Stimulated activated CD4-positive, alpha-beta T cell treated with anti-CD3 and anti-CD28 coated beads, Interleukin-2, amount 100 ng/mL, for 24 hours (primary cell): ENCODE measurements around the gene EEF2K.

Source experiments
- DNase-seq, 2 donors: peaks; one replicate each; pipeline ENCODE4 v3.0.0-alpha.2; 2020

EEF2K gene

DNA sequence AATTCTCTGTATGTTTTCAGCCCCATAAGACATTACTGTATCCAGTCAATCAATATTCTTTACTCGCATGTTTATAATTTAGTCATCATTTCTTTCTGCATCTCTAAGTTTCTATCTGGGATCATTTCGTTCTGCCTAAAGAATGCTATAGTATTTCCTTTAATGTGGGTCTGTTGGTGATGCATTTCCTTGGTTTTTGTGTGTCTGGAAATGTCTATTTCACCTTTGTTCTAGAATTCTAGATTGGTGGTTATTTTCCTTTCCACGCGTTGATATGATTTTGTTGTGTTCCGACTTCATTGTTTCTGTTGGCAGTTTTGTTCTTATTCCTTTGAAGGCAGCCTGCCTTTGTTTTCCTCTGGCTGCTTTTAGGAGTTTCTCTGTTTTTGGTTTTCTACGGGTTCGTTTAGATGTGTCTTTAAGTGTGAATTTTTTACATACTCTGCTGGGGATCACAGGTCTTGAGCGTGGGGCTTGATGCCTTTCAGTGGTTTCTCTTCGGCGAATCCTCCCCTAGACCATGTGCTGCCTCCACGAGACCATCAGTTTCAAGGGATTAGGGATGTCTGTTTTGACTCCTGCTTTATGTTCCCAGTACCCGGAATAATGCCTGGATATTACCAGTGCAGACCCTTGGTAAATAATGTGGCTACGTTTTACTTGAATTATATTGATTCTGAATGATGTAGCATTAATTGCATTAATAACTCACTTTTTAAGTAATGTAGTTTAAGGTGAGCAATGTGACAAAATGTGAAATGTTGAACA, 114.7 kb downstream of the EEF2K start:
- no peak for DNase-seq

- peak; percentile 69 to 71 for DNase-seq
These were observed 115.4 kb downstream of the EEF2K start for GRCh38 chr16:22321340-22322001.

DNA sequence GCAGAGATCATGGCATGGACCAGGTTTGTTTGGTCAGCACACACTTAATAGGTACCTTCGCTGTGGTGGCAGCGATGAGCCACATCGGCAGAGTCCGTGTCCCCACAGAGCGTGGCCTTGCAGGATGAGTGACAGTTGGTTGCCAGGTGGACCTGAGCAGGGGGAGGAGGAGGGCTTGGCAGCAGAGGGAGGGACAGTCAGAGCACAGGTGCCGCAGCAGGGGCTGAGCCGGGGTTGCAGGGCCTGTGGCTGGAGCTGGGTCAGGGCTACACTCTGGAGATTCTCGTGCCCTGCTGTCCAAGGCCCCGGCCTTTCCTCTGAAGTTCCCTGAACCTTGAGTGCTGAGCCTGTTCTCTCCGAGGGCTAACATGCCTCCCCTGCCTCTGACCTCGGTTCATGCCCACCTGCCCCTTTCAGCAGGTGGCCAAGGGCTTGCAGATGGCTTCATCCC, 116.0 kb downstream of the EEF2K start:
- no peak for DNase-seq

GRCh38 chr16:22322741-22323140, 116.7 kb downstream of the EEF2K start:
- no peak for DNase-seq

DNA sequence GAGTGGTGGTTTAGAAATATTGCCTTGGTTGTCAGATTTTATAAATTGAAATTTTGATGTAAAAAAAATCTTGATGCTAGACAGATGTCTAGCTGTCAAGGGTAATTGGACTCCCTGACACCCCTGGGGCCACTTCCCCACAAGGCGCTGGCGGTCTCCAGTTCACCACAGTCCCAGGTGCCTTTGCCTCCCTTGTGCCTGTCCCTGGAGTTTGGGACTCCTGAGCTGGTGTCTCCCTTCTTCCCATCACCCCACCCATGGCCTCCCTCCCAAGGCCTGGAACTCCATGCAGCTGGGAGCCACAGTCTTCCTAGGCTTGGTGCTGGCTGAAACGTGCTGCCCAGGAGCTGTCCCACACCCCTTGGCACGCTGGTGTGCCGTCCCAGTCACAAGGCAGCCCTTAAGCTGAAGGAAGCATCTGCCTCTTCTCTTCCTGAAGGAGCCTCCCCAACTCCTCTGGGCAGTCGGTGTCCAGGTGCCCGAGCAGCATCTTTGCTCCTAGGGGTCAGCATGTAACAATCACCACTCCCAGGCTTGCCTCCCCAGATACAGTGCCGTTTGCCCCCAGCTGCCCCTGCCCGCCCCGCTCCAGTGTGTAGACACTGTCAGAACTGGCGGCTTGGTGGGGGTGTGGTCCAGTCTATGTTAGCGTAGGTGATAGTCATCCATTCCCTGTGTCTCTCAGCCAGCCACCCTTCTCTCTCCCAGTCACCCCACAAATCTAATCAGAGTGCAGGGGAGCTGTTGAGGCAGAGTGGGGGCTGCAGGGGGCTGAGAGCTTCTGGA, 117.3 kb downstream of the EEF2K start:
- no peak for DNase-seq

DNA sequence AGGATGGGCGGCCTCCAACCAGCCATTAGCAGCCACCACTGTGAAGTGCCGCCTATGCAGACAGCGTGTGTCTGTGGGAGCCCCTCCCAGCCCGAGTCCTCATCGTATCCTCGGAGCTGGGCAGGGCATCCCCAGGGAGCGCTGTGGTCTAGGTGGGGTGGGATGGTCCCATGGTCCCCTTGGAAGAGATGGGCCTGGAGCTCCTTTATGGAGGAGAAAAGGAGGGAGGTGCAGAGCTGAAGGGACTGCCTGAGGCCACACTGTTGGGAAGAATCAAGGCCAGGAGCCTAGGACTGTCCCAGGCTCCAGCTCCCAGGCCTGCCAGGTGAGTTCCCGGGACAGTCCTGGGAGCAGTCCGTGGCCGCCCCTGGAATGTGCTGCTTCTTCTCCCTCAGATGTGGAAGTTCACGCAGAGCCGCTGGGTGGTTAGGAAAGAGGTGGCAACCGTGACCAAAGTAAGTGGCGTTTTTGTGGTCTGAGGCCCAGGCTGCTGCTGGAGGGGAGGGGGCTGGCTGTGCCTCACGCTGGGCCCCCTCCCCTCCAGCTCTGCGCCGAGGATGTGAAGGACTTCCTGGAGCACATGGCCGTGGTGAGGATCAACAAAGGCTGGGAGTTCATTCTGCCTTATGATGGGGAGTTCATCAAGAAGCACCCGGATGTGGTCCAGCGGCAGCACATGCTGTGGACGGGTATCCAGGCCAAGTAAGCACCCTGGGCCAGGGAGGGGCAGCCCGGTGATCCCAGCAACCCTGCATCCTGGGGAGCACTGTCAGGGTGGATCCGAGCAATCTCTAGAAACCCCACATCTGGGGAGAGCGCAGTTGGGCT, 118.1 kb downstream of the EEF2K start:
- no peak for DNase-seq

DNA sequence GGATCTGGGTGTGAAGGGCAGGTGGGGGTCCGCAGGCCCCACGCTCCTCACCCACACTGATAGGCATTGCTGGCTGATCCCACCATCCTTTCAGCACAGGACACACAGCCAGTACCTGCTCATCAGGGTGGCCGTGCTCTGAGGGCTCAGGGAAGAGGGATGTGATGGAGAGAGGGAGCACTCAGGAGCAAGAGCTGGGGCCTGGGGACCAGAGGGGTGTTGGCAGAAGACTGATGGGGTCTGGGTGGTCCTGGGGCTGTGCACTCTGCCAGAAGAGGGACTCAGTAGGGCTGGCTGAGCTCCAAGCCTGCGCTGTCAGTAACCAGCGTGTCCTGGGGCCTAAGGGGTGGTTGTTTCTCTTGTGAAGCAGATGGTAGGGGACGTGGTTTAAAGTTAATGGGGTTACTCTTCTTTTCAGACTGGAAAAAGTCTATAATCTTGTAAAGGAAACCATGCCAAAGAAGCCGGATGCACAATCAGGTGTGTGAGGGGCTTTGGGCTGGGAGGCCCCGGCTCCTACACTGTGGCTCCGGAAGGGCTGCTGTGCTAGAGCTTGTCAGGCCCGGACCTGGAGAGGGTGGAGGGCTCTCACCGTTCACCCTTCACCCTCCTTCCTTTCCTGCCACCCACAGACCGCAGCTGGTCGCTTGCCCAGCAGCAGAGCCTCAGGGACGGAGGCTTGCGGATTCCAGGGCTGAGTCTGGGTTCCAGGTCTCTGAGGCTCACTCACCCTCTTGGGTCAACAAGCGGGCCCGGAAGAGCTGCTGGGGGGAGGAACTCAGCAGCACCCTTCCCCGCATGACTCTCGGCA, 118.9 kb downstream of the EEF2K start:
- DNase-seq: no peak

DNA sequence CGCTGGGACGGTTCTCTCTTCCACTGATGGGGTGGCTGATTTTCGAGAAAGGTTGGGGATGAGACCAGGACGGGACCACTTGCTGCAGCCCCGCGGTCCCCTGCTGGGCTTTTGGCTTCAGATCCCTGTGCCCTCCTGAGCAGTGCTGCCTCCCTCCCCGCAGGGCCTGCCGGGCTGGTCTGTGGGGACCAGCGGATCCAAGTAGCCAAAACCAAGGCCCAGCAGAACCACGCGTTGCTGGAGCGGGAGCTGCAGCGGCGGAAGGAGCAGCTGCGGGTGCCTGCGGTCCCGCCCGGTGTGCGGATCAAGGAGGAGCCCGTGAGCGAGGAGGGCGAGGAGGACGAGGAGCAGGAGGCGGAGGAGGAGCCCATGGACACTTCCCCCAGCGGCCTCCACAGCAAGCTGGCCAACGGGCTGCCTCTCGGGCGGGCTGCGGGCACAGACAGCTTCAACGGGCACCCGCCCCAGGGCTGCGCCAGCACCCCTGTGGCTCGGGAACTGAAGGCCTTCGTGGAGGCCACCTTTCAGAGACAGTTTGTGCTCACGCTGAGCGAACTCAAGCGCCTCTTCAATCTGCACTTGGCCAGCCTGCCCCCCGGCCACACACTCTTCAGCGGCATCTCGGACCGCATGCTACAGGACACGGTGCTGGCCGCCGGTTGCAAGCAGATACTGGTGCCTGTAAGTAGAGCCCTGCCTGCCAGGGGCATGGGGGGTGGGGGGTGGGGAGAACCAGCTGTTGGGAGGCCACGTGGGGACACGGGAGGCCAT, 119.7 kb downstream of the EEF2K start:
- no peak for DNase-seq

DNA sequence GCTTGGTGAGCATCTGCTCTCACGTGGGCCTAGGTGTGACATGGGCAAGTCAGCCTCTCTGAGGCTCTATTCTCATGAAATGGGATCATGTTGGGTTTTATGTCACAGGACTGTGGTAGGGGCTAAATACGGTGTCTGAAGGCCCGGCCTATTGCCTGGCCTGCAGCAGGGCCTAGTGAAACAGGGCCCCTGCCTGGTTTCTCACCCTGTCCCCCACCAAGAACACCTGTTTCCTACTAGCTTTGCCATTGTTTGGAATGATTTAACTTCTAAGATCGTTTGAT, 120.2 kb downstream of the EEF2K start:
- no peak for DNase-seq

- no peak for DNase-seq
These were observed 120.8 kb downstream of the EEF2K start for GRCh38 chr16:22326771-22327445.

- no peak for DNase-seq
These were observed 121.3 kb downstream of the EEF2K start for GRCh38 chr16:22327446-22327775.

DNA sequence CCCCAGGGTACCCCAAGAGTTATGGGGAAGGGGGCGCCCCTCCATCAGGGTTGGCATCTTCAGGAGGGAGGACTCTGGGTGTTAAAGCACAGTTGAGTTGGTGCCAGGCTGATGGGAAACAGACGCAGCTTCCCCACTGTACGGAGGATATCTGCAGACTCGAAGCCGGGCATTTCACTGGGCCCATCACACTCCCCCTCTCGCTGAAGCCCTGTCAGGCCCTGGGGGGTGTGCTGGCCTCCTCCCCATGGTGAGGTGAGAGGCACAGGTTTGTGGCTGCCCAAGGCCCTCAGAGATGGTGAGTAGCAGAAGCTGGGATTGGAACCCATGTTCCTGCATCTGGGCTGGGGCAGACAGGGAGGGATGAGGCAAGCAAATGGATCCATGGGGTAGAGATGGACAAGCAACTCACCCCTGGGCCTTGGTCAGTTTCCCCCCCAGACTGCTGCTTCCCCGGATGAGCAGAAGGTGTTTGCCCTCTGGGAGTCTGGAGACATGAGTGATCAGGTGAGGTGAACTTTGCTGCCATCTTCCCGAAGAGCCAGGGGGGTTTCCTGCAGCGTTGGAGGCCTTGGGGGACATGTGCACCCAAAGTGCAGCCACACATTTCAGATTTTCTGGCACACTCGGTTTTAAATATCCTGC, 122.1 kb downstream of the EEF2K start:
- no peak for DNase-seq

DNA sequence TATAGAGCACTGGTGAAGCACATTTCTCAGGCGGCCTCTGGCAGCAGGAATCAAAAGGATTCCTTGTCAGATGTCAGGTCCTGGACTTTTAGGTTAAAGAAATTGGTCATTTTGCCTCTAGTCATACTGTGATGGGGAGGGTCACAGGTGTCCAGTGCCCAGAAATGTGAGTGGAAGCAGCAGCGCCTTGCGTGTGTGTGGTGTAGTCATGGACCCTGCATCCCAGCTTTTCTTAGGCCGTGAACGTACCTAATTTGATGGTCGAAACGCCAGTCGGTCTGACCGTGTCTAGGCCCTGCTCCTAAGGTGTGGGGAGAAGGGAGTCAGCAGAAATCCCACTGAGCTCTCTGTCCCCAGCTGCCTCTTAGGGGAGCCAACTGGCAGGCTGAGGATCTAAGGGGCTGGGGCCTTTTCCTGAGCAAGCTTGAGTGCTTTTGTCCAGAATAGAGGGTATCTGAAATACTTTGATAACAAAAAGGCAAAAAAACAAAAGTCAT, 123.2 kb downstream of the EEF2K start:
- no peak for DNase-seq

DNA sequence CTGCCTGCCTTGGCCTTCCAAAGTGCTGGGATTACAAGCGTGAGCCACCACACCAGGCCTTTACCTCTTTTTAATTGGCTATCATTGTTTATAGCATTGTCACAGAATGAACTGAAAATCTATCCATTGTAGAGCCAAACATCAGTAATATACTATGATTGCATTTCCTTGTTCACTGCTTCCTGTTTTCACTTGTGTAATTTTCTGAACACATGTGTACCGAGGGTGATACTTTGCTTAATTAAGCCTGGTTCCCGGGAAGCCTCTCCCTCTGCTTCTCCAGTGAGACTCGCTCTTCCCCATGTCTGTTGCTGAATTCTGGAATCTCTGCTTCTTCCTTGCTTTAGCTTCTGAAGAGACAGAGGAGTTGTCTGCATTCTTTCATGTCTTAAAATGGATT, 124.2 kb downstream of the EEF2K start:
- DNase-seq: no peak

DNA sequence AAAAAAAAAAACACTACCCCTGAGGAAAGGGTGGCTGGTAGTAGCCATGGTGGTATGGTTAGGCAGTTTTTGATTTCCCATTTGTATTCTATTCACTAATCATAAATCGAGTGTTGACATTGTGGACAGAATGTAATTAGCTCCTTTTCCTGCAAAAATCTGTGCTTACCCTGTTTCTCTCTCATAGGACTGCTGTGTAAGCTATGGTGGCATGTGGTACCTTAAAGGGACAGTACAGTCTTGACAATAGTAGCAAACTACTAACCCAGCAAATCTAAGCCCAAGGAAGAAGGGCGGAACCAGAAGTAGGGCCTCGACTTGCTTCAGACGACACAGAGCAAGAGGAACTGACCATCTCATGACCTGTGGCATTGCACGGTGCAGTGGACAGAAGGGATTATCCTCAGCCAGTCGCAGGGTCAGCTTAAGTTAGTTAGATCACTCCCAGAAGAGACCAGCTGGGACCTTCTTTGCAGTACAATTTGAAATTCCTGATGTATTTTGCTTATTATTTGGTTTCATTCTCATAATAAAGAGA, 127.4 kb downstream of the EEF2K start:
- DNase-seq: no peak

- DNase-seq: no peak
These were observed 129.7 kb downstream of the EEF2K start for GRCh38 chr16:22335668-22336246.

GRCh38 chr16:22336581-22336980, 130.5 kb downstream of the EEF2K start:
- DNase-seq: no peak

DNA sequence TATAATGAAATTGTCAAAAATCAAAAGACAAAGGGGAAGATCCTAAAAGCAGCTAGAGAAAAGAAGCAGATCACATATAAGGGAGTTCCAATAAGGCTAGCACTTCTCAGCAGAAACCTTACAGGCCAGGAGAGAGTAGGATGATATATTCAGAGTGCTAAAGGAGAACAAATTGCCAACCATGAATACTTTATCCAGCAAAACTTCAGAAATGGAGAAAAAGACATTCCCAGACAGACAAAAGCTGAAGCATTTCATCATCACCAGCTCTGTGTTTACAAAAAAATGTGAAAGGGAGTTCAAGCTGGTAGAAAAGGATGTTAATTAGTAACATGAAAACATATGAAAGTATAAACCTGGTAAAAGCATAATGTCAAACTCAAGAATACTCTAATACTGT, 131.0 kb downstream of the EEF2K start:
- DNase-seq: no peak

DNA sequence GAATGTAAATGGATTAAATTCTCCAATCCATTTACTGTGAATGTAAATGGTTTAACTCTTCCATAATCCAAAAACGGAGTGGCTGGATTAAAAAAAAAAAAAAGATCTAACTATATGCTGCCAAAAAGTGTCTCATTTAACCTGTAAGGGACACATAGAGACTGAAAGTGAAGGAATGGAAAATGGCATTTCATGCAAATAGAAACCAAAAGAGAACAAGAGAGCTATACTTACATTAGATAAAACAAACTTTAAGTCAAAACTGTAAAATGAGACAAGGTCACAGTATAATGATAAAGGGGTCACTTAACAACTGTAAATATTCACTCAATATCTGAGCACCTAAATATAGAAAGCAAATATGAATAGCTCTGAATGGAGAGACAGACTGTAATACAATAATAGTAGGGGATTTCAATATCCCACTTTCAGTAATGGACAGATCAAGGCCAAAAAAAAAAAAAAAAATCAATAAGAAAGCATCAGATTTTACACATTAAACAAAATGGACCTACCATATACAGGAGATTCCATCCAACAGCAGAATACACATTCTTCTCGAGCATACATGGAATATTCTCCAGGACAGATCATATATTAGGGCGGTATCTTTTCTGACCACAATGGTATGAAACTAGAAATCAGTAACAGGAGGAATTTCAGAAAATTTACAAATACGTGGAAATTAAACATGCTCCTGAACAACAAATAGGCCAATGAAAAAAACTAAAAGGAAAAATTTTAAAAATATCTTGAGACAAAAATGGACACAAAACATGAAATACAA, 132.0 kb downstream of the EEF2K start:
- no peak for DNase-seq
